Measurements from ENCODE around the gene METAP1D.
"Not testable (repeated sequence)": the region's sequence is repeated elsewhere in the genome, so short reads cannot be mapped to it uniquely, and the experiment has no call there.

METAP1D gene

DNA sequence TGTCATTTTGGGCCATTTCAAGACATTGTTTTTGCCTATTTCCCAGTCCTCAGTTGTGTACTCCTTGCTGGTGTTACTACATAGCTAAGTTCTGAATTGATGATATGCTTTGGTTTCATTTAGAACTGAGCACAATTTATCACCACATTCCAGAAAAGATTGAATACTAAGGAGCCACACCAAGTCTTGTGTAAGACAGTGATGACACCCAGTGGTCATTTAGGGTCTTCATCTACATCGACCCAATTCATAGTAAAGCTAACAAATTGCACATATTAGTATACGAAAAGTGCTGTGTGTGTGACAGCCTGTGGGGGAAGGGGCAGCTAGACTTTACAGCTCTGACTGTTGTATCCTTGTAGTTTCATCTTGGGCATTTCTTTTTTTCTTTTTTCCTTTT lies 113.9 kb downstream of the METAP1D start:
- DNase-seq (ENCODE audit: low read depth in 1 of 2, low spot score in 1 of 2): peak in 1 of 2 experiments; percentile 38
- in situ Hi-C loops (cut with HindIII; ENCODE audit: low pct_unique_long_range_greater_than_20kb, low sequenced_read_pairs): no loop called here
- TF ChIP-seq JUND (IDR thresholded peaks at IDR 0.05; ENCODE audit: low read depth): no peak

DNA sequence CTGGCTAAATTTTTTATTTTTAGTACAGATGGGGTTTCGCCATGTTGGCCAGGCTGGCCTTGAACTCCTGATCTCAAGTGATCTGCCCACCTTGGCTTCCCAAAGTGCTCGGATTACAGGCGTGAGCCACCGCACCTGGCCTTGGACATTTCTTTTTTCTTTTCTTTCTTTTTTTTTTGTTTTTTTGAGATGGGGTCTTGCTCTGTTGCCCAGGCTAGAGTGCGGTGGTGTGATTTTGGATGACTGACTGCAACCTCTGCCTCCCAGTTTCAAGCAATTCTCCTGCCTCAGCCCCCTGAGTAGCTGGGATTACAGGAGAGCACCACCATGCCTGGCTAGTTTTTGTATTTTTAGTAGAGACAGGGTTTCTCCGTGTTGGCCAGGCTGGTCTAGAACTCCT lies 114.4 kb downstream of the METAP1D start:
- in situ Hi-C loops (cut with HindIII; ENCODE audit: low pct_unique_long_range_greater_than_20kb, low sequenced_read_pairs); DNase-seq (ENCODE audit: low read depth in 1 of 2, low spot score in 1 of 2): not testable (repeated sequence)

DNA sequence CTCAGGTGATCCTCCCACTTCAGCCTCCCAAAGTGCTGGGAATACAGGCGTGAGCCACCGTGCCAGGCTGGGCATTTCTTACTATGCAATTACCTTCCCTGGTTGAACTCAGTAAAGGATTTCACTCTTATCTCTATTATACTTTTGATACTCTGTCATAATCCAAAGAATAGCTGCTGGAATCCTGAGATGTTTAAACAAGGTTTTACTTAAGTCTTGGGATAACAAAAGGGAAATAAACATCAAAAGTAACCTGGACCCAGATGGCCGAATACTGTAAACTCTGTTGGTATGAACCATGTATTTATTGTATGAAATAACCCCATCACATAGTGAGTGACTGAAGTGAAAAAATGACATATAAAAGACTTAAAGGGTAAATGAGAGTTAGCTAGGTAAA lies 114.8 kb downstream of the METAP1D start:
- TF ChIP-seq JUND (IDR thresholded peaks at IDR 0.05; ENCODE audit: low read depth): no peak
- in situ Hi-C loops (cut with HindIII; ENCODE audit: low pct_unique_long_range_greater_than_20kb, low sequenced_read_pairs): no loop called here

GRCh38 chr2:172116107-172116506 lies 116.4 kb downstream of the METAP1D start:
- TF ChIP-seq JUND (IDR thresholded peaks at IDR 0.05; ENCODE audit: low read depth): no peak
- DNase-seq (ENCODE audit: low read depth in 1 of 2, low spot score in 1 of 2): no peak
- in situ Hi-C loops (cut with HindIII; ENCODE audit: low pct_unique_long_range_greater_than_20kb, low sequenced_read_pairs): no loop called here

More for the DNA sequence above, 114.8 kb downstream of the METAP1D start:
- DNase-seq (ENCODE audit: low read depth in 1 of 2, low spot score in 1 of 2): no peak

GRCh38 chr2:172119089-172119488 lies 119.3 kb downstream of the METAP1D start:
- DNase-seq (ENCODE audit: low read depth in 1 of 2, low spot score in 1 of 2): no peak
- no peak for TF ChIP-seq JUND (IDR thresholded peaks at IDR 0.05; ENCODE audit: low read depth)
- in situ Hi-C loops (cut with HindIII; ENCODE audit: low pct_unique_long_range_greater_than_20kb, low sequenced_read_pairs): no loop called here

GRCh38 chr2:172120118-172120517 lies 120.4 kb downstream of the METAP1D start:
- TF ChIP-seq JUND (IDR thresholded peaks at IDR 0.05; ENCODE audit: low read depth): no peak
- in situ Hi-C loops (cut with HindIII; ENCODE audit: low pct_unique_long_range_greater_than_20kb, low sequenced_read_pairs): no loop called here
- DNase-seq (ENCODE audit: low read depth in 1 of 2, low spot score in 1 of 2): no peak

DNA sequence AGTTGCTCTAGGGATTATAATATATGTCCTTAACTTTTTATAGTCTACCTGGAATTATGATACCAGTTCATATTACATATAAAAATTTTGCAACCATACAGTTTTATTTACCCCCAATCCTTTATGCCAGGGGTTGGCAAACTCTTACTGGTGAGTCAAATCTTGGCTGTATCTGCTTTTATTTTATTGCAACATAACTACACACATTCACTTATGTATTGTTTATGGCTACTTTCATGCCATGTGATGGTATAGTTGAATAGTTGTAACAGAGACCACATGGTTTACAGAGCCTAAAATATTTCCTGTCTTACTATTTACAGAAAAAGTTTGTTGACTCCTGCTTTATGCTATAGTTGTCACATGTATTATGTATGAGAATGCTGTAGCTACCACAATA lies 128.7 kb downstream of the METAP1D start:
- no peak for TF ChIP-seq JUND (IDR thresholded peaks at IDR 0.05; ENCODE audit: low read depth)
- in situ Hi-C loops (cut with HindIII; ENCODE audit: low pct_unique_long_range_greater_than_20kb, low sequenced_read_pairs): no loop called here
- DNase-seq (ENCODE audit: low read depth in 1 of 2, low spot score in 1 of 2): no peak

- DNase-seq (ENCODE audit: low read depth in 1 of 2, low spot score in 1 of 2): no peak
- in situ Hi-C loops (cut with HindIII; ENCODE audit: low pct_unique_long_range_greater_than_20kb, low sequenced_read_pairs): no loop called here
- no peak for TF ChIP-seq JUND (IDR thresholded peaks at IDR 0.05; ENCODE audit: low read depth)
These were observed 129.7 kb downstream of the METAP1D start for GRCh38 chr2:172129404-172129803.
